CD8-positive, alpha-beta memory T cell (primary cell): Measurements from ENCODE around the gene RAMP1. TPM values are rescaled to one million over a fixed set of nuclear protein-coding genes. Genes with fewer than 3 reads are reported as not detected.

ENCODE experiments used
- CTCF ChIA-PET: fragments of 350-600 bp; sonication (Branson Sonifier 250); formaldehyde crosslinking; loops from one replicate; lab custom pipeline; 2021; ENCODE audit warnings: antibody characterized with exemption; lab: Charles Lee
- POLR2A ChIA-PET: fragments of 350-600 bp; sonication (Branson Sonifier 250); formaldehyde crosslinking; loops from one replicate; lab custom pipeline; 2021; ENCODE audit warnings: antibody characterized with exemption; lab: Charles Lee
- DNase-seq, 5 donors: peaks; one replicate each; pipeline versions ENCODE4 v3.0.0 to v3.0.0-alpha.2; 2020 to 2022; ENCODE audit warnings: mixed read lengths in 1 of 5
- H3K27ac ChIP-seq: one replicate; pipeline ENCODE4 v1.7.0; 2013; ENCODE audit warnings: low read depth, mild to moderate bottlenecking, low read length, moderate library complexity
- H3K27me3 ChIP-seq: 2 replicates; pipeline ENCODE4 v1.7.0; 2013; ENCODE audit warnings: low read length, mild to moderate bottlenecking; ENCODE audit not compliant: insufficient read depth, poor library complexity, severe bottlenecking
- H3K36me3 ChIP-seq: 2 replicates; pipeline ENCODE4 v1.7.0; 2013; ENCODE audit warnings: mild to moderate bottlenecking, low read length, moderate library complexity; ENCODE audit not compliant: insufficient read depth
- H3K4me1 ChIP-seq: 2 replicates; pipeline ENCODE4 v1.7.0; 2013; ENCODE audit warnings: mild to moderate bottlenecking, low read length, moderate library complexity; ENCODE audit not compliant: insufficient read depth
- H3K4me3 ChIP-seq: 2 replicates; pipeline ENCODE4 v1.7.0; 2013; ENCODE audit warnings: mild to moderate bottlenecking, low read length
- H3K9me3 ChIP-seq: 2 replicates; pipeline ENCODE4 v1.7.0; 2013; ENCODE audit warnings: mild to moderate bottlenecking, low read length
- H3K27ac Mint-ChIP-seq, 8 donors: one replicate each; pipeline ENCODE4 v1.8.0; 2020 to 2021; ENCODE audit warnings: mixed read lengths in 8 of 8, mild to moderate bottlenecking in 6 of 8, inconsistent platforms in 3 of 8, moderate library complexity in 3 of 8
- H3K27me3 Mint-ChIP-seq, 2 donors: one replicate each; pipeline ENCODE4 v1.8.0; 2020 to 2021; ENCODE audit warnings: mixed read lengths in 2 of 2, mild to moderate bottlenecking in 1 of 2, moderate library complexity in 1 of 2
- H3K36me3 Mint-ChIP-seq, 3 donors: one replicate each; pipeline ENCODE4 v1.8.0; 2020 to 2021; ENCODE audit warnings: mixed read lengths in 3 of 3, inconsistent platforms in 1 of 3, mild to moderate bottlenecking in 1 of 3
- H3K4me1 Mint-ChIP-seq, 3 donors: one replicate each; pipeline ENCODE4 v1.8.0; 2020 to 2021; ENCODE audit warnings: mixed read lengths in 3 of 3, inconsistent platforms in 1 of 3, mild to moderate bottlenecking in 1 of 3
- H3K4me3 Mint-ChIP-seq, 7 donors: one replicate each; pipeline ENCODE4 v1.8.0; 2020 to 2021; ENCODE audit warnings: mixed read lengths in 7 of 7, mild to moderate bottlenecking in 6 of 7, moderate library complexity in 4 of 7, inconsistent platforms in 2 of 7
- H3K9me3 Mint-ChIP-seq, 5 donors: one replicate each; pipeline ENCODE4 v1.8.0; 2020 to 2022; ENCODE audit warnings: mixed read lengths in 5 of 5, mild to moderate bottlenecking in 3 of 5, moderate library complexity in 2 of 5, inconsistent platforms in 1 of 5
- polyA plus RNA-seq: library from polyadenylated mRNA; unstranded; fragments of 300-500 nt; fragmentation: Illumina TruSeq; gene quantifications from one replicate; pipeline ENCODE4 v1.2.3, GENCODE V29; 2021
- total RNA-seq, 2 experiments: library from RNA; stranded (reverse); gene quantifications; one replicate each; pipeline ENCODE4 v1.2.3, GENCODE V29; 2021

RAMP1 gene
- total and polyA plus RNA-seq, 3 experiments from 2014 or later, result 0.59 to 0.63 (median 0.60) TPM

GRCh38 chr2:237904831-237905599 is 45.6 kb downstream of the RAMP1 start:
- peaks cover 16 to 19% (median 18%) of the 10 kb centered on the region in 3 donors for H3K4me1 Mint-ChIP-seq

DNA sequence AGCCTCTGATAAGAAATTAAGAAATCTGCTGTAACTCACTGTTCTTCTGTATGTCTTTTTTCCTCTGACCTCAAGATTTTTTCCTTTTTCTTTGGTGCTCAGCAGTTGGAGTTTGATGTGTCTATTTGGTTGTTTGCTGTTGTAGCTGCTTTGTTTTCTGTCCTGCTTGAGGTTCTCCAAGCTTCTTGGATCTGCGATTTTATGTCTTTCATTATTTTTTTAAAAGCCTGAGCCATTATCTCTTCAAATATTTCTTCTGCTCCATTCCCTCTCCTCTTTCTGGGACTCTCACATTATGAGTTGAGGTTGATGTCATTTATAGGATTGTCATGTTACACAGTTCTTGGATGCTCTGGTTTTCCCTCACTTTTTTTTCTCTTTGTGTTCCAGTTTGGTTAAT is 47.7 kb downstream of the RAMP1 start:
- Mint-ChIP-seq H3K9me3 (peaks cover 4 to 7% (median 5%) of the 10 kb centered on the region in 5 donors), H3K4me3 (no peak overlapping the region), H3K27me3 (peaks cover 0 to 9% of the 10 kb centered on the region in 2 donors), H3K36me3 (peaks cover 0 to 8% (median 0%) of the 10 kb centered on the region in 3 donors), H3K27ac (peak overlapping the region in 2 of 8 donors; percentile 7 to 64), H3K4me1 (peaks cover 11 to 14% (median 12%) of the 10 kb centered on the region in 3 donors)
- ChIA-PET CTCF (no interaction called here), POLR2A (no interaction called here)
- no peak for DNase-seq
- no peaks in the 10 kb centered on the region for H3K36me3 ChIP-seq
- no peaks in the 10 kb centered on the region for H3K27me3 ChIP-seq
- H3K27ac ChIP-seq, result no peak overlapping the region
- no peaks in the 10 kb centered on the region for H3K9me3 ChIP-seq
- no peak overlapping the region for H3K4me3 ChIP-seq
- H3K4me1 ChIP-seq, result peaks cover 9% of the 10 kb centered on the region

More at GRCh38 chr2:237904831-237905599, 45.6 kb downstream of the RAMP1 start:
- Histone ChIP-seq H3K4me1 (peaks cover 12% of the 10 kb centered on the region), H3K4me3 (no peak overlapping the region), H3K27ac (no peak overlapping the region), H3K9me3 (no peaks in the 10 kb centered on the region), H3K36me3 (no peaks in the 10 kb centered on the region), H3K27me3 (no peaks in the 10 kb centered on the region)
- POLR2A ChIA-PET, result no interaction called here
- Mint-ChIP-seq H3K4me3 (peak overlapping the region in 6 of 7 donors; percentile 4 to 74 (median 46)), H3K36me3 (peaks cover 0 to 8% (median 0%) of the 10 kb centered on the region in 3 donors), H3K27ac (peak overlapping the region in 6 of 8 donors; percentile 9 to 87 (median 64)), H3K9me3 (peaks cover 4 to 7% (median 5%) of the 10 kb centered on the region in 5 donors), H3K27me3 (peaks cover 3 to 6% of the 10 kb centered on the region in 2 donors)
- CTCF ChIA-PET, result no interaction called here
- no peak for DNase-seq

GRCh38 chr2:237909075-237909695 is 49.8 kb downstream of the RAMP1 start:
- Histone ChIP-seq H3K9me3 (no peaks in the 10 kb centered on the region), H3K36me3 (no peaks in the 10 kb centered on the region), H3K27ac (no peak overlapping the region), H3K4me3 (no peak overlapping the region), H3K4me1 (peaks cover 9% of the 10 kb centered on the region), H3K27me3 (no peaks in the 10 kb centered on the region)
- CTCF ChIA-PET, result no interaction called here
- Mint-ChIP-seq H3K27me3 (peaks cover 0 to 8% of the 10 kb centered on the region in 2 donors), H3K4me3 (no peak overlapping the region), H3K4me1 (peaks cover 11 to 14% (median 12%) of the 10 kb centered on the region in 3 donors), H3K27ac (no peak overlapping the region), H3K36me3 (peaks cover 0 to 8% (median 0%) of the 10 kb centered on the region in 3 donors), H3K9me3 (peaks cover 4 to 7% (median 5%) of the 10 kb centered on the region in 5 donors)
- no peak for DNase-seq
- POLR2A ChIA-PET, result no interaction called here

DNA sequence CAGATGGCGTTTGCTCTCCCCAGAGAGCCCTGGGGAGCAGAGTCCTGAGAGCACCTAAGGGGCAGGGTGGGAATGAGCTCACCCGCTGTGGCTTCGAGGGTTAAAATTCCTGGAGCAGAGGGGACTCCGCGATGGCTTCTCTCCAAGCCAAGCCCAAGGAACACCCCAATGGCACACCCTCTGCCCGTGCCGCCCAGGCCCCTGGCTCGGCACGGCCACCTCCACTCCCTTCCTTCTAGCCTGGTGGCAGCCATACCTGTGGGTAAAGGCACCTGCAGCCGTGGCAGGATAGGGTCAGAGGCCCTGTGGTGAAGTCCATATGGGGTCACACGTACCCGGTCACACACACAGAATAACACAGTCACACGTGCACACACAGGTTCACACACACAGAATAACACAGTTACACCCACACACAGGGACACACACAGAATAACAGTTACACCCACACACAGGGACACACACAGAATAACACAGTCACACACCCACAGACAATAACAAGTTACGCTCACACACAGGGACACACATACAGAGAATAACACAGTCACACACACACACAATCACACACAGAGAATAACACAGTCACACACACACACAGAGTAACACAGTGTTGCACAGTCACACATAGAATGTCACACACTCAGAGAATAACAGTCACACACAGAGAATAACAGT is 50.5 kb downstream of the RAMP1 start:
- Mint-ChIP-seq H3K36me3 (peaks cover 0 to 8% (median 0%) of the 10 kb centered on the region in 3 donors), H3K27me3 (peaks cover 0 to 8% of the 10 kb centered on the region in 2 donors), H3K9me3 (peaks cover 4 to 7% (median 5%) of the 10 kb centered on the region in 5 donors), H3K27ac (no peak overlapping the region), H3K4me3 (no peak overlapping the region), H3K4me1 (peaks cover 7 to 11% (median 9%) of the 10 kb centered on the region in 3 donors)
- ChIA-PET CTCF (no interaction called here), POLR2A (no interaction called here)
- Histone ChIP-seq H3K4me1 (peaks cover 6% of the 10 kb centered on the region), H3K4me3 (no peak overlapping the region), H3K9me3 (no peaks in the 10 kb centered on the region), H3K27me3 (no peaks in the 10 kb centered on the region), H3K36me3 (no peaks in the 10 kb centered on the region), H3K27ac (no peak overlapping the region)
- DNase-seq, result no peak

GRCh38 chr2:237910576-237911362 is 51.3 kb downstream of the RAMP1 start:
- peak overlapping the region in 1 of 8 donors; percentile 24 for H3K27ac Mint-ChIP-seq

GRCh38 chr2:237911363-237912017 is 52.1 kb downstream of the RAMP1 start:
- CTCF ChIA-PET, result interaction anchor here (1.4 kb wide), 1 partner anchor 12 kb away, joined by 4 read pairs; no protein-coding TSS in a partner anchor
- Mint-ChIP-seq H3K27me3 (peaks cover 0 to 7% of the 10 kb centered on the region in 2 donors), H3K4me1 (peaks cover 0 to 2% (median 0%) of the 10 kb centered on the region in 3 donors), H3K36me3 (peaks cover 0 to 8% (median 0%) of the 10 kb centered on the region in 3 donors), H3K9me3 (peaks cover 4 to 7% (median 5%) of the 10 kb centered on the region in 5 donors), H3K27ac (no peak overlapping the region), H3K4me3 (no peak overlapping the region)
- H3K9me3 ChIP-seq, result no peaks in the 10 kb centered on the region
- H3K4me1 ChIP-seq, result no peaks in the 10 kb centered on the region
- H3K27me3 ChIP-seq, result no peaks in the 10 kb centered on the region
- no peak overlapping the region for H3K4me3 ChIP-seq
- no peaks in the 10 kb centered on the region for H3K36me3 ChIP-seq
- no peak overlapping the region for H3K27ac ChIP-seq
- DNase-seq, result no peak
- POLR2A ChIA-PET, result no interaction called here

More at GRCh38 chr2:237910576-237911362, 51.3 kb downstream of the RAMP1 start:
- no peak for DNase-seq
- Mint-ChIP-seq H3K4me3 (no peak overlapping the region), H3K9me3 (peaks cover 4 to 7% (median 5%) of the 10 kb centered on the region in 5 donors), H3K36me3 (peaks cover 0 to 8% (median 0%) of the 10 kb centered on the region in 3 donors), H3K27me3 (peaks cover 0 to 7% of the 10 kb centered on the region in 2 donors), H3K4me1 (peaks cover 0 to 3% (median 2%) of the 10 kb centered on the region in 3 donors)
- Histone ChIP-seq H3K9me3 (no peaks in the 10 kb centered on the region), H3K4me1 (no peaks in the 10 kb centered on the region), H3K27me3 (no peaks in the 10 kb centered on the region), H3K4me3 (no peak overlapping the region), H3K27ac (no peak overlapping the region), H3K36me3 (no peaks in the 10 kb centered on the region)
- CTCF ChIA-PET, result interaction anchor here (1.4 kb wide), 1 partner anchor 12 kb away, joined by 4 read pairs; no protein-coding TSS in a partner anchor
- POLR2A ChIA-PET, result no interaction called here
